GM13976 (cell line): ENCODE data around the gene PACRG.

Experiments
- DNase-seq: peaks from one replicate; pipeline ENCODE4 v3.0.0; 2012; ENCODE audit warnings: low spot score
- CTCF ChIP-seq: IDR thresholded peaks from 2 replicates; pipeline ENCODE4 v1.5.1; 2012; ENCODE audit warnings: borderline replicate concordance, mild to moderate bottlenecking; ENCODE audit not compliant: insufficient read depth; ENCODE audit errors: extremely low read depth, missing control alignments, control extremely low read depth
- in situ Hi-C: fragments of 300-500 bp; cut with MboI; formaldehyde crosslinking; loops from one replicate; pipeline ENCODE4 v1.12.0; 2022; ENCODE audit warnings: low sequenced_read_pairs, mixed read lengths, inconsistent platforms; ENCODE audit not compliant: unreplicated experiment

PACRG gene

GRCh38 chr6:163170294-163170883, 442.6 kb downstream of the PACRG start:
- TF ChIP-seq CTCF = peak; percentile 44
- DNase-seq = peak; percentile 64

DNA sequence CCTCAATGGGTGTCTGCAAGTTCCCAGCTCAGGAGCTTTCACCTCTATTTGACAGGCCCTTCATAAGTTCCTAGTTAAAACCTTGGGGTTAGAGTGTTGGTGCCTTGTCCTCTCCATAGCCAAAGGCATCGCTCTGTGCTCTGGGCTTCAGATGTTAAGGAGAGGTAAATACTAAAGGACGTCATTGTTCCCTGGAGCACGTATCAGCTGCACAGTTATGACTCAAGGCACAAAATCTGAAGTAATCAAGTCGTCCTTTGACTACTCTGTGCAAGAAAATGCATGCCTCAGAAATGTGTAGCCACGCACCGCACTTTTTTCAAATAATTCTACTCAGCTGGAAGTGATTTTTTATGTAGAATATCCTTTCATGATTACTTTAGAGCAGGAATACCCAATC, 446.0 kb downstream of the PACRG start:
- DNase-seq = no peak
- TF ChIP-seq CTCF = no peak
- in situ Hi-C loops = no loop called here

More at GRCh38 chr6:163170294-163170883, 442.6 kb downstream of the PACRG start:
- in situ Hi-C loops = no loop called here

DNA sequence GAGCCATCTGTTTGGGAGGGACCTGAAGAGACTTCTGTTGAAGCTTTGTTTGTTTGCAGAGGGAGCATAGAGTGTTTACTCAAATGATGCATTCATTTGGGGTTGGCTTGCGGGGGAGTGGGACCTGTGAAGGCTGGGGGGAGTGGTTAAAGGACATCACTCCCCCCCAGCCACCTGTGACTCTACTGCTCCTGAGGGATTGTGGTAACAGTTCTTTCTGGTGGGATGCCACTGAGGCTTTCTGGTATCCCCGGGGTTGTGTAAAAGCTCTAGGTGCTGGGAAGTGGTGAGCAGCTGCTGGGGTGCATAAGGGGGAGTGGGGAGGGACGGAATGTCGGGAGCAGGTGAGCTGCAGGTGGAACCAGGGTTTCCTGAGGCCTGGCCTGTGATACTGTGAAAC, 447.5 kb downstream of the PACRG start:
- no peak for TF ChIP-seq CTCF
- DNase-seq = no peak
- in situ Hi-C loops = loop anchor here (25.0 kb wide), 1 partner anchor 787 kb away; no protein-coding TSS in a partner anchor

GRCh38 chr6:163176097-163176496, 448.3 kb downstream of the PACRG start:
- in situ Hi-C loops = loop anchor here (25.0 kb wide), 1 partner anchor 786 kb away; no protein-coding TSS in a partner anchor
- TF ChIP-seq CTCF = no peak
- no peak for DNase-seq

GRCh38 chr6:163177007-163177406, 449.2 kb downstream of the PACRG start:
- no peak for TF ChIP-seq CTCF
- in situ Hi-C loops = loop anchor here (25.0 kb wide), 1 partner anchor 785 kb away; no protein-coding TSS in a partner anchor
- no peak for DNase-seq

- DNase-seq = no peak
- TF ChIP-seq CTCF = no peak
- in situ Hi-C loops = loop anchor here (25.0 kb wide), 1 partner anchor 784 kb away; no protein-coding TSS in a partner anchor
These were observed 450.2 kb downstream of the PACRG start for GRCh38 chr6:163177892-163178420.

GRCh38 chr6:163179061-163179460, 451.3 kb downstream of the PACRG start:
- in situ Hi-C loops = loop anchor here (25.0 kb wide), 1 partner anchor 783 kb away; no protein-coding TSS in a partner anchor
- TF ChIP-seq CTCF = no peak
- no peak for DNase-seq
